WTC11 (cell line): ENCODE measurements around the gene EZR.

ENCODE experiments used
- ATF3 ChIP-seq: sonication (generic); formaldehyde crosslinking; conservative IDR thresholded peaks from 2 replicates; pipeline ENCODE4 v1.8.1; 2022; ENCODE audit warnings: mild to moderate bottlenecking, missing genetic modification reagents
- CREB1 ChIP-seq: sonication (generic); formaldehyde crosslinking; IDR thresholded peaks from 2 replicates; pipeline ENCODE4 v1.8.0; 2023; ENCODE audit warnings: mild to moderate bottlenecking, missing genetic modification reagents
- JUN ChIP-seq: sonication (generic); formaldehyde crosslinking; IDR thresholded peaks from 2 replicates; pipeline ENCODE4 v1.8.0; 2023; ENCODE audit warnings: mild to moderate bottlenecking, missing genetic modification reagents
- TP53 ChIP-seq: sonication (generic); formaldehyde crosslinking; IDR thresholded peaks from 2 replicates; pipeline ENCODE4 v1.8.1; 2023; ENCODE audit warnings: mild to moderate bottlenecking, missing genetic modification reagents
- ZNF263 ChIP-seq: sonication (generic); formaldehyde crosslinking; IDR thresholded peaks from 2 replicates; pipeline ENCODE4 v1.8.1; 2022; ENCODE audit warnings: low read depth, mild to moderate bottlenecking, moderate library complexity, missing genetic modification reagents
- ZSCAN18 ChIP-seq: fragments of 250-450 bp; sonication (Bioruptor Pico); IDR thresholded peaks from 2 replicates; pipeline ENCODE4 v2.1.2; 2022; ENCODE audit warnings: mild to moderate bottlenecking, moderate library complexity
- TF ChIP-seq, protein P1 (sequence below): sonication (generic); formaldehyde crosslinking; IDR thresholded peaks from 2 replicates; pipeline ENCODE4 v1.8.1; 2023; ENCODE audit warnings: mild to moderate bottlenecking, missing genetic modification reagents, moderate library complexity
- TF ChIP-seq, protein P2 (sequence below): fragments of 200-600 bp; IDR thresholded peaks from 2 replicates; pipeline ENCODE4 v1.8.0; 2022; ENCODE audit warnings: antibody characterized with exemption
- TF ChIP-seq, protein P3 (sequence below): sonication (generic); formaldehyde crosslinking; IDR thresholded peaks from 2 replicates; pipeline ENCODE4 v1.8.0; 2022; ENCODE audit warnings: mild to moderate bottlenecking, missing genetic modification reagents

GRCh38 chr6:158763434-158764182 is 55.6 kb downstream of the EZR start:
- TF ChIP-seq, protein P1, sequence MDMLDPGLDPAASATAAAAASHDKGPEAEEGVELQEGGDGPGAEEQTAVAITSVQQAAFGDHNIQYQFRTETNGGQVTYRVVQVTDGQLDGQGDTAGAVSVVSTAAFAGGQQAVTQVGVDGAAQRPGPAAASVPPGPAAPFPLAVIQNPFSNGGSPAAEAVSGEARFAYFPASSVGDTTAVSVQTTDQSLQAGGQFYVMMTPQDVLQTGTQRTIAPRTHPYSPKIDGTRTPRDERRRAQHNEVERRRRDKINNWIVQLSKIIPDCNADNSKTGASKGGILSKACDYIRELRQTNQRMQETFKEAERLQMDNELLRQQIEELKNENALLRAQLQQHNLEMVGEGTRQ (CRISPR knock-in tag): no peak
- TF ChIP-seq, protein P2, sequence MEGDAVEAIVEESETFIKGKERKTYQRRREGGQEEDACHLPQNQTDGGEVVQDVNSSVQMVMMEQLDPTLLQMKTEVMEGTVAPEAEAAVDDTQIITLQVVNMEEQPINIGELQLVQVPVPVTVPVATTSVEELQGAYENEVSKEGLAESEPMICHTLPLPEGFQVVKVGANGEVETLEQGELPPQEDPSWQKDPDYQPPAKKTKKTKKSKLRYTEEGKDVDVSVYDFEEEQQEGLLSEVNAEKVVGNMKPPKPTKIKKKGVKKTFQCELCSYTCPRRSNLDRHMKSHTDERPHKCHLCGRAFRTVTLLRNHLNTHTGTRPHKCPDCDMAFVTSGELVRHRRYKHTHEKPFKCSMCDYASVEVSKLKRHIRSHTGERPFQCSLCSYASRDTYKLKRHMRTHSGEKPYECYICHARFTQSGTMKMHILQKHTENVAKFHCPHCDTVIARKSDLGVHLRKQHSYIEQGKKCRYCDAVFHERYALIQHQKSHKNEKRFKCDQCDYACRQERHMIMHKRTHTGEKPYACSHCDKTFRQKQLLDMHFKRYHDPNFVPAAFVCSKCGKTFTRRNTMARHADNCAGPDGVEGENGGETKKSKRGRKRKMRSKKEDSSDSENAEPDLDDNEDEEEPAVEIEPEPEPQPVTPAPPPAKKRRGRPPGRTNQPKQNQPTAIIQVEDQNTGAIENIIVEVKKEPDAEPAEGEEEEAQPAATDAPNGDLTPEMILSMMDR: no peak
- TF ChIP-seq ZSCAN18 (CRISPR knock-in tag) (no peak), TP53 (no peak), CREB1 (no peak), ATF3 (no peak), JUN (no peak), ZNF263 (CRISPR knock-in tag) (no peak)
- TF ChIP-seq, protein P3, sequence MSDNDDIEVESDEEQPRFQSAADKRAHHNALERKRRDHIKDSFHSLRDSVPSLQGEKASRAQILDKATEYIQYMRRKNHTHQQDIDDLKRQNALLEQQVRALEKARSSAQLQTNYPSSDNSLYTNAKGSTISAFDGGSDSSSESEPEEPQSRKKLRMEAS (CRISPR knock-in tag): no peak
